ENCODE measurements around the gene PCK1.

The PCK1 gene

DNA sequence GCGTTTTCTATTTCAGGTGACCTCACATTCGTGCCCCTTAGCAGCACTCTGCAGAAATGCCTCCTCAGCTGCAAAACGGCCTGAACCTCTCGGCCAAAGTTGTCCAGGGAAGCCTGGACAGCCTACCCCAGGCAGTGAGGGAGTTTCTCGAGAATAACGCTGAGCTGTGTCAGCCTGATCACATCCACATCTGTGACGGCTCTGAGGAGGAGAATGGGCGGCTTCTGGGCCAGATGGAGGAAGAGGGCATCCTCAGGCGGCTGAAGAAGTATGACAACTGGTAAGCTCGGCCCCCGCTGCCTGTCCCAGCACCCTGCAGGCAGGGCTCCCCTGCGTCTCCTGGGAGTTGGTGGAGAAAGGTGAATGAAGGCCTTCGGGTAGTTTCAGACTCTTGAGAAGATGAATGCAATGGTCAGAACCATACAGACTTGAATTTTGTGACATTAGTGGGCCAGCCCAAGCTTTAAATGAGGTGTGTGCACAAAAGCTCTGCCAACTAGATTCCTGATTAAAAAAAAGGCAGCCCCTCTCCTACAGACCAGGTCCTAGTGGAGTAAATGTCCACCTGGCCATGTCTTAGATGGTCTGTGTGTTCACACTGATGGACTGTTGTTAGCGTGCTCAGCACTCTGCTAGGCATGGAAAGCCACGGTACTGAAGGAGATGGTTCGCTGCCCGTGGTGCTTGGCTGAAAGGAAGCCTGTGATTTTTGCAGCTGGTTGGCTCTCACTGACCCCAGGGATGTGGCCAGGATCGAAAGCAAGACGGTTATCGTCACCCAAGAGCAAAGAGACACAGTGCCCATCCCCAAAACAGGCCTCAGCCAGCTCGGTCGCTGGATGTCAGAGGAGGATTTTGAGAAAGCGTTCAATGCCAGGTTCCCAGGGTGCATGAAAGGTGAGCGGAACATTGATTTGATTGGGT is 708 bp downstream of the PCK1 start:
- DNase-seq = no peak

DNA sequence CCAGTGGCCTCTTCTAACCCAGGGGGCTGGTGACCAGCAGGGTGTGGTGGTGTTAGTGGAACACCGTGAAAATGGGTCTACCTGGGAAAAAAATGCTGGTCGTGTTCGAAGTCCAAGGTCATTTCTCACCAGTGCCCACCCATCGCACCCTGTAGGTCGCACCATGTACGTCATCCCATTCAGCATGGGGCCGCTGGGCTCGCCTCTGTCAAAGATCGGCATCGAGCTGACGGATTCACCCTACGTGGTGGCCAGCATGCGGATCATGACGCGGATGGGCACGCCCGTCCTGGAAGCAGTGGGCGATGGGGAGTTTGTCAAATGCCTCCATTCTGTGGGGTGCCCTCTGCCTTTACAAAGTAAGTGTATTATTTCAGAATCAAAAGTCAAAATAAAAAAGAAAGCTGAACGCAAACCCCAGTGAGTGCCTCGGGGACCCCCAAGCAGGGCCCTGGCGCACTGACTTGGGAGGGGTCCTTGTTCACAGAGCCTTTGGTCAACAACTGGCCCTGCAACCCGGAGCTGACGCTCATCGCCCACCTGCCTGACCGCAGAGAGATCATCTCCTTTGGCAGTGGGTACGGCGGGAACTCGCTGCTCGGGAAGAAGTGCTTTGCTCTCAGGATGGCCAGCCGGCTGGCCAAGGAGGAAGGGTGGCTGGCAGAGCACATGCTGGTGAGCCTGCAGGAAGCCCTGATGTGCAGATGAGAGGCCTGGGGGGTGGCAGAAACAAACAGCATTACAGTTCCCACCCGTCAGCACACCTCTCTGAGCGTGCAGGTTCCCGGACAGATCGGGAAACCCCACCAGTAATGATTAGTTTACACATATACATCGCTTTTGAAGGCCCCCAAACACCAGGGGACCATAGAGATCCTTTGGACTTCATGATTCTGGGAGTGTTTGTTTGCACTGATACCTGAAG is 1.9 kb downstream of the PCK1 start:
- DNase-seq = no peak

DNA sequence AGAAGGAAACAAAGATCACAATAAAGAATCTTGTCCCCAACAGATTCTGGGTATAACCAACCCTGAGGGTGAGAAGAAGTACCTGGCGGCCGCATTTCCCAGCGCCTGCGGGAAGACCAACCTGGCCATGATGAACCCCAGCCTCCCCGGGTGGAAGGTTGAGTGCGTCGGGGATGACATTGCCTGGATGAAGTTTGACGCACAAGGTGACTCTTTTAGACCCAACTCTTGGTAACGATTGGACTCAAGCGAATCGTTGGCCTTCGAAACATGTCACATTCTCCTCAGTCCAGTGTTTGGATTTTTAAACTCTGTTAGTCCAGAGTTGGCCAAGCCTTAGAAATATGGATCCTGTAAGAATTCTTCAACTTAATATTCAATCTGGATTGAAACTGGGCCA is 2.6 kb downstream of the PCK1 start:
- no peak for DNase-seq

DNA sequence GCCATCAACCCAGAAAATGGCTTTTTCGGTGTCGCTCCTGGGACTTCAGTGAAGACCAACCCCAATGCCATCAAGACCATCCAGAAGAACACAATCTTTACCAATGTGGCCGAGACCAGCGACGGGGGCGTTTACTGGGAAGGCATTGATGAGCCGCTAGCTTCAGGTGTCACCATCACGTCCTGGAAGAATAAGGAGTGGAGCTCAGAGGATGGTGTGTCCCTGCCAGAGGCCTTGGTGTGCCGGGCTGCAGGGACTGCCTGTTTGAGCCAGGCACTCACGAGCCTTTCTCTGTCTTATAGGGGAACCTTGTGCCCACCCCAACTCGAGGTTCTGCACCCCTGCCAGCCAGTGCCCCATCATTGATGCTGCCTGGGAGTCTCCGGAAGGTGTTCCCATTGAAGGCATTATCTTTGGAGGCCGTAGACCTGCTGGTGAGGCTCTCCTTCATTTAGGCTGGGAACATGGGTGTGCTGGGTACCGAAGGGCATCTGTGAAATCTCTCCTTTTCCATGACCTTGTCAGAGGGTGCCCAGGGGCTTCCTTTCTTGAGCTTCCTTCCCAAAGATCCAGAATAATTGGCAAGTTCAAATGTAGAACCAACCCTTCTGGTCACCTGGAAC is 3.4 kb downstream of the PCK1 start:
- no peak for DNase-seq

DNA sequence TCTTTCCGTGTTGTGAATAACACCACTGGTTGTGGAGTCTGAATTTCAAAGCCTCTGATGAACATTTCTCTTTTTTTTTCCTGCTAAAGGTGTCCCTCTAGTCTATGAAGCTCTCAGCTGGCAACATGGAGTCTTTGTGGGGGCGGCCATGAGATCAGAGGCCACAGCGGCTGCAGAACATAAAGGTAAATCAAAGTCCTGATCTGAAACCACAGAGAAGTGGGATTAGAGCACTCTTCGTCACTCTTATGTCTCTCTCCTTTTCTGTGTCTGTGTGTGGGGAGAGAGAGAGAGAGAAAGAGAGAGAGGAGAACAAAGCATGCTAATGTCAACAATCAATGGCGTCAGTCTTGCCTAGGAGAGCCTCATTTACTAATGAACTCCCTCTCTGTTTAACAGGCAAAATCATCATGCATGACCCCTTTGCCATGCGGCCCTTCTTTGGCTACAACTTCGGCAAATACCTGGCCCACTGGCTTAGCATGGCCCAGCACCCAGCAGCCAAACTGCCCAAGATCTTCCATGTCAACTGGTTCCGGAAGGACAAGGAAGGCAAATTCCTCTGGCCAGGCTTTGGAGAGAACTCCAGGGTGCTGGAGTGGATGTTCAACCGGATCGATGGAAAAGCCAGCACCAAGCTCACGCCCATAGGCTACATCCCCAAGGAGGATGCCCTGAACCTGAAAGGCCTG is 4.2 kb downstream of the PCK1 start:
- DNase-seq = no peak

DNA sequence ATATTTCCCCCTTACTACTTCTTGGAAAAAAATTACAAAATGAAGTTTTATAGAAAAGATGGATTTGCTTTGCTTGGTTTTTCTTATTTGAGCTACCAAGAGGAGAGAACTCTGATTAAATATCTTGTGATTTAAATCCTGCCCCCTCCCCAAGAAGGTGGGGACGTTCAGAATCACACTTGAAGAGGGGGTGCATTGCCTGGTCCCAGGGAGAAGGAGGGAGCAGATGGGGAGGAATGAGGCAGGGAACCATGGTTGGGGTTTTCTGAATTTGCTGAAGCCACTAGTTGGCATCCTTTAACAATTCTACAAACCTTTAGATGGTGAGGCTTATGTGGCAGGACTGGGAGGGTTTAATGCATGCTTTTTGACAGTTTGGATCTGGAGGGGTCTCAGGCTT is 5.5 kb downstream of the PCK1 start:
- no peak for DNase-seq

DNA sequence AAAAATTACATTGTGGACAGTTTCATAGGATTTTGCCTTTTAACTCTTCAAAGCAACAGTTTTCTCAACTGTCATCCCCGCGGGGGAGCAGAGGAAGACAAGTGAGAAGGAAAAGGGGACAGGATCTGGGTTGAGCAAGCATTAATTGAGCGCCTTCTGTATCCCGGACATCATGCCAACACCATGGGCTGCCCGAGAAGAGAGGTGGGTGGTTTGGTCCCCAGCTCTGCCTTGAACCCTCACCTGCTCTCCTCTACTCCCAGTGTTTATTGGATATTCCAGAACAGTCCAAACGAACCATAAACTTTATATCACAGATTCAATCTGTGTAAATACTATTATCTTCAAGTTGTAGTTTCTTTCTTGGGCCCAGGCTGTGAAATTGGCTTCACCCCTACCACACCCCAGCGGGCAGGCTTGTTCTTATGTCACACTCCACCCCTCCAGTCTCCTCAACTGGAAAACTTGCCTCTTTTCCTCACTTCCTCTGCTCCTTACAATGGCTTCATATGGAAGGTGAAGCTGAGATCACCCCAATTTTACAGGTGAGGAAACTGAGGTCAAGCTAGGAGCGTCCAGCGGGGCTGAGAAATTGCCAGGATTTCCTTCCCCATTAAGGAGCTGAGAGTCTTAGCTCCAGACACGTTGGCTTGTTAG is 6.0 kb downstream of the PCK1 start:
- DNase-seq = no peak

DNA sequence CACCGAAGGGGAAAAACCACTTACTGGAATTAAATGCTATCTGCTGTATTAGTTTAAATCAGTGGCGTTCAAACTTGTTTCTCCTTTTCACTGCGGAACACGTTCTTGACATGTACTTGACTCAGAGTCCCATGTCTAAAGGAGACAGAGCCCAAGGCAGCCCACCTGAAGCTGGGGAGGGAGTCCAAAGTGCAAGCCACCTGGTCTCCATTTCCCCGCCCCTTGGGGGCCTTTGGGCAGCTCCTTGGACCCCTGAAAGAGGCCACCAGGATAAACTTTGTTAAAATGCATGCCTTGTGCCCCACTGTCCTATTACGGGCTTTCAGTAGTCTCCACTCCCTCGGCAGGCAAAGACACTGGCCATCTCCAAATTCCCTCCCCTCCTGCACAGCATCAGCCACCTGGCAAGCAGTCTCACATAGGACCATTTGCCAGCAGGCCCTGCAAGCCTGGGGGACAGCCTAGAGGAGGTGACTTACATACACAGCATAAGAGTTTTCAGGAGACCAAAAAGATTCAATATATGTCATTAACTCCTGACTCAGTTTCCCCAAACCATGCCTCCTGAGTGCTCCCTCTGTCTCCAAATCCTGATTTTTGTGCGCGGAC is 6.7 kb downstream of the PCK1 start:
- DNase-seq = no peak

DNA sequence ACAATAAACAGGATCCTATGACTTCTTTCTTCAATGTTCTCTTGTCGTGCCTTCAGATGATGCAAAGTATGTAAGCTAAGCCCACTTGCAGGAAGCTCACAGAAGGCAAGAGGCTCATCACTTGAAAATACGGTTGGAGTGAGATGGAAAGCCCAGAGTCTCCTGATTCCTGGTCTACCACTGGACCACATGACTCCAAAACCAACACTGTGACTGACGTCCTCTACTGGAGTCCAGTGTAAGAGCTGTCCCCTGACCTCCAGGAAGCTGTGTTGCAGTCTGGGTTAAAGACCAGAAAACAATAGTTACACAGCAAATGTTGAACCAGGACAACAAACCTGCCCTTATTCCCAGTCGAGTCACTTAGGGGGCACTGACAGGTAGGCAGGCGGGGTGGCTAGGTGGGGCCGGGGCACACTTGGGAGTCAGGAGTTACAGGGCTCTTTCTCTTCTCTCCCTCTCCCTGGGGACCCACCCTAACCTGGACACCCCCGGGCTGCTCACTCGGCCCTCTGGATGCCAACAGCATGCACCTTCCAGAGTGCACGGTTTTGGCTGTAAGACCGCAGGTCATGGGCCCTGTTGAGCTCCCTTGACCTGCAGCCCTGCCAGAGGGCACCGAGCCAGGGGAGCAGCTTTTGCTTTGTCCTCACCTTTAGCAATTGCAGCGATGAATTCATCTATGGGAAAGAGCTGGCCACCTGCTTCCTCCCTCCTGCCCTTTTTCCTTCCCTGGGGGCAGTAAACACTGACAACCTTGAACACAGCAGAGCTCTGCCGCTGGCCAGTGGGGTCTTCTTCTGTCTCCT is 7.4 kb downstream of the PCK1 start:
- DNase-seq = no peak

DNA sequence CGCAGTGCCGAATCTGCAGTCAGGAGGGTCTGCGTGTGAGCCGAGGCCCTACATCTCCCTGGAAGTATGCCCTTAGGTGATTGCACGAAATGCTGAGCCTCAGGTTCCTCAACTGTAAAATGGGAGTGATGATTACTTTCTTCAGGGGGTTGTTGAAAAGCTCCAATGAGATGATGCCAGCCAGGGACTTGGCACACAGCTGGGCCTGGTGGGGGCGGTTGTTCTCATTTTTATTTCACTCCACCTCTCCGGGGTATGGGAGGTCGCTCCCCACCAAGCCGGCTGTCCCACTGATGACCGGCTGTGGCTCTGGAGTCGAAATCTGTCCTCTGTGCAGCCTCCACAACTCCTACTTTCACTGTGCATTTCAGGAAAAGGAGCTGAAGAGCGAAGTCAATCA is 8.1 kb downstream of the PCK1 start:
- DNase-seq = no peak

DNA sequence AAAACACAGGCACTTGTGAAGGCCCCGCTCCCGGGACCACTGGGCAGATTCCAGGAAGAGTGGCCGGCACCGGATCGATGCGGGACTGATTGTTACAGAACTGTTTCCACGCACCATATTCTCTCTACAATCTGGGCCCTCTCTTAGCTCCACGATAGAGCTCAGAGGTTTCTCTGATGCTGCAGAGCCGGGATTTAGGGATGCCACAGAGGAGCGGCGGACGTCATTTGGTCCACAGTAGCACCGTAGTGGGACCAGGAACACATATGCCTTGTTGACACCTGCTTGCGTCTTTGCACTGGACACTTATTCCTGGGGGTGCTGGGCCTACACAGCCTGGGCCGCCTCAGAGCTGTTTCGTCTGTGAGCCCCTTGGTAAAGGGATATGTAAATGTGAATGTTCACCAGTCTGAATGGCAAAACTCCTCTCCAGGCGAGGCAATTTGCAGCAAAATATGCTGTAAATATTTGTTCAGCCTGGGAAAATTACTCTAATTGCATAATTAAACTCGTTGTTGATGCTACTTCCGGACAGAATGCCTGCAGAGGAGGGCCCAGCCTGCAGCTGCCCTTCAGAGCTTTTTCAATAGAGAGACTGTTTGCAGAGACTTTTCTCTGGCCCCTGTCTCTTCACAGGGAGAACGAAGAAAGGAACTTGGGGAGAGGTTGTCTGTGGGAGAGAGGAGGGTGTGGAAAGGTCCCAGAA is 9.4 kb downstream of the PCK1 start:
- DNase-seq = no peak

DNA sequence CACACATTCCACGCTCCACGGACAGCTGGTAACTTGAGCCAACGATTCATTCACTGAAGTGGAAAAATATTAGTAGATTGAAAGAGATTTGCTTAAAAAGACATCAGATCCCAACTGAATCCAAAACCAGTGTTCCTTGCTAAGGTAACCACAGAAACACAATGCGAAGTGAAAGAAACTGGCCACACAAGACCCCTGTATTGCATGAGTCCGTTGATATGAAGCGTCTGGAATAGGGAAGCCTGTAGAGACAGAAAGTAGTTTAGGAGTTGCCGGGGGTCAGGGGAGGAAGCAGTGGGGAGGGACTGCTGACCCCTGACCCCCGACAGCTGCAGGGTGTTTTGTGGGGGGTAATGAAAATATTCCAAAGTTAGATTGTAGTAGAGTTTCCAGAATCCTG is 10.0 kb downstream of the PCK1 start:
- DNase-seq = no peak

DNA sequence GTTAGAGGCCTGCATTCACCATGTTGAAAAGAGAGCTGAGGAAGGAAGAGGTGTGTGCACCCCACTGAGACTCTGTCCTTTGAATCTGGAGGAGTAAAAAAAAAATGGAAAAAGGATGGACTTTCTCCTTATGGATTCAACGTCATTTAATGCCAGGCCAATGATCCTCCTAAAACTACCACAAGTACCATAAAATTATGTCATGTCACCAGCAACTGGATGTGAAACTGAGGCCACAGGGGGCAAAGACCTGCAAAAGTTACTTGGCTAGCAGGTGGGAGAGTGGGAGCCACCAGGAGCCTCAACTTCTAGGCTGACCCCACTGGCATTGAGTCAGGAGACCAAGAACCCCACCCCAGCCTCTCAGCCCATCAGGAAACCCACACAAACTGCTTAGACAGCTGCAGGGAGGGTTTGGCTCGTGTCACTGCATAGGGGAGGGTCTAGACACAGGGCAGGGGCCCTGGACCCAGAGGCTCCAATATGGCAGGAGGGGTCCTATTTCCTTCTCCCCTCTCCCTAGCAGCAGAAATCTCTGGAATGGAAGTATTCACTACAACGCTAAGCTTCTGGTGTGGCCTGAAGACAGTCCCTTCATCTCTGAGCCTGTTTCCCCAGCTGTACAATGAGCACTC is 11.0 kb downstream of the PCK1 start:
- no peak for DNase-seq

DNA sequence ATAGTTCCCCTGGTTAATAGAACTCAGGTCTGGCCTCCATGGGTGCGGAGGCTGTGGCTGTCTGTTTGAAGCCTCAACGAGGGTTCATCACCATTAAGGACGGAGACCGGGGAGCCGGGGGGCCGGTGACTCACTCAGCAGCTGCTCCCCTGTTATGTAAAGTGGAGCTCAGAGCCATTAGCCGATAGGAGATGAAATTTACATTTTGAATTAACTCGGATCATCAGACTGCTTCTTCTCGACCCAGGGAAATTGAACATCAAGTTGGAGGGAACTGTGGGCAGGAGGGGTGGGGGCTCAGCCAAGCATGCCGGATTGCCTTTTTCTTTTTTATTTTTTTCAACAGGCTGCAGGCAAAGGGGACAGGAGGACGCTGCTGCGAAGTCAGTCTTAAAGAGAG is 12.3 kb downstream of the PCK1 start:
- DNase-seq = no peak

DNA sequence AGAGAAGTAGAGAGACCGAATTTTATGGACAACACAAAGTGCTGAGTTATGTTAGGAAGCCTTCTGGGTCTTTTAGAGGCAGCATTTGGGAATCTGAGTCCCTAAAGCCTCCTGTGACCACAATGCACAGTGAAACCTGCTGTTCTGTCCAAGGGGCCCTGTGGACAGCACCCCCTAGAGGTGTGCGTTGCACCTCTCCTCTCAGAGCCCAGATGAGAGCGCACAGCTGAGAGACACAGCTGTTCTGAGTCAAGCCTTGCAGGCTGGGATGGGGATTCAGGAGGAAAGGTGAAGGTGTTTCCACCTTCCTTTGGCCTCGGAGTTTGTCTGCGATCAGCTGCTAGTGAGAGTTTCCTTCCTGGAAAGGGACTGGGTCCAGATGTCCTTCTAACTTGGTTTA is 13.0 kb downstream of the PCK1 start:
- DNase-seq = no peak

DNA sequence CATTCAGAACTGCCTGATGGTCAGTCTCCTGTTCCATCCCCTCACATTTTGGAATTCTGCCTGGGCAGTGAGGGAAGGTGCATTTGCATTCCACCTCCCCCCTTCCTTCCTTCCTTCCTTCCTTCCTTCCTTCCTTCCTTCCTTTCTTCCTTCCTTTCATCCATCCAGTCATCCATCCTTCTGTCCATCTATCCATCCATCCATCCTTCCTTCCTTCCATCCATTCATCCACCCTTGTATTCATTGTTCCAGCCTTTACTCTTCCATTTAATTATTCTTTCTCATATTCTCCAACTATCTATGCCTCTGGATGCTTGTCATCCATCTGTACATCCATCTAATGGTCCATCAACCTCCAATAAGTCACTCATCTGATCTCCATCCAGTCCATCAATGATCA is 14.0 kb downstream of the PCK1 start:
- no peak for DNase-seq

DNA sequence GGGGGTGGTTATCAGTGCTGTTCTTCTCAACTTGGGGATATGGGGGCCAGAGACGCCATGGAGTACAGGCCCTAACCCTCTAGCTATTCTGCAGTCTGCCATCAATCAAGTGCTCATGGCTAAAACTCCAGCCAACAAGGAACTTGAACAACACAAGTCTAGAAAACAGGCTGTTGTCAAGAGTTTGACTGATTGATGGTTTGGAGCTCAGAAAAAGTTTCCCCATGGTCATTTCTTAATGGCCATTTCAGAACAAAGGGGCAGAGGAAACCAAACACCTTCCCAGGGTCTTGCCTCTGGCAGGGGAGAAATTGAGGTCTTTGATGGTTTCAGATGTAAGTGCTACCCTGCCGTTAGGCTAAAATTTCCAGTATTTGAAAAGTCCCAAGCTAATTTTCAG is 15.1 kb downstream of the PCK1 start:
- no peak for DNase-seq

DNA sequence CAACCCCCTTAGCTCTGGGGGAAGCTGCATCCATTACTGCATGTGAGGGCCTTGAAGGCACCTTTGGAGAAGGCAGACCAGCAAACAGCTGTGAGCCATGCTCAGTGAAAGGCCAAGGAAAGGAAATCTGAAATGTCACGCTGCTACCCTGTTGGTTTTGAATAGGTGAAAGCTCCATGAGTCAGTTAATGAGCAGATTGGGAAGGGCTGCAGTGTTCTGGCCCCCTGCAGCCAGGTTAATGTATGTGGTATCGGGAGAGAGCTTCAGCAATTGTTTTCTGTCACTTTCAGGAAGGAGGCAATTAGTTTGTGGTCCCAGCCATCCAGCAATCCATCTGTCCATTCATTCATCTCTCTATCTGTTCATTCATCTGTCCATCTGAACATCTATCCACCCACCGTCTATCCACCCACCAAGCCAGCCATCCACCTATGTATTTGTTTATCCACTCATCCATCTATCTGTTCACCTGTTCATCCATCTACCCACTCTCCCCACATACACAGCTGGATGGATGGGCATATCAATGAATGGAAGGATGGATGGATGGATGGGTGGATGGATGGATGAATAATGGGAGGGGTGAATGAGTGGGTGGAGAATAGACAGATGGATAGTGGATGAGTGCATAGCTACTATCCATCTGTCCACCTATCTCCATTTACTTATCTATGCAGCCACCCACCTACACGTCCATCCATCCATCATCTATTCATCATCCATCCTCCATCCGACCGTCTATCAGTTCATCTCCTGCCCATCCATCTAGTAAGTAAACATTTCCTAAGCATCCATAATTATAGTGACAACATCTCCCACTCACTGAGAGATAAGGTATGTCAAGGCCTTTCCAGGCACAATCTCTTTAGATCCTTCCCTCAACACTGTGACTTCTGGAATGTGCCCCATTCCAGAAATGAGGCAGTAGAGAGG is 16.0 kb downstream of the PCK1 start:
- no peak for DNase-seq
